H1 (cell line): ENCODE results near the gene PCNX1. TPM values are rescaled to one million over a fixed set of nuclear protein-coding genes. Genes with fewer than 3 reads are reported as not detected.

Experiments used
- CTCF ChIA-PET: fragments of 300-600 bp; sonication (Branson Sonifier 250); formaldehyde crosslinking; loops from one replicate; lab custom pipeline; 2021; ENCODE audit not compliant: partially characterized antibody; lab: Charles Lee
- POLR2A ChIA-PET: fragments of 300-600 bp; sonication (Branson Sonifier 250); formaldehyde crosslinking; loops from one replicate; lab custom pipeline; 2021; ENCODE audit warnings: inconsistent platforms; ENCODE audit not compliant: partially characterized antibody; lab: Charles Lee
- DNase-seq, 2 experiments: peaks; one replicate each; pipeline versions ENCODE4 v3.0.0 to v3.0.0-alpha.2; 2010 to 2022; ENCODE audit warnings: low spot score in 2 of 2, low read depth in 1 of 2, mixed read lengths in 1 of 2
- FAIRE-seq: peaks from 2 replicates; lab custom pipeline; 2011; peaks lifted over from hg19 to GRCh38; lab: Jason Lieb, UNC
- H2AFZ ChIP-seq: 2 replicates; pipeline ENCODE4 v1.8.1; 2012; ENCODE audit warnings: low read length, inconsistent platforms
- H2AK5ac ChIP-seq: 2 replicates; pipeline ENCODE4 v1.6.1; 2013; ENCODE audit warnings: low read depth, low read length
- H2BK120ac ChIP-seq: replicated peaks from 2 replicates; pipeline ENCODE3; 2013; ENCODE audit warnings: low read depth, low read length, inconsistent platforms
- H2BK12ac ChIP-seq: 2 replicates; pipeline ENCODE4 v1.6.1; 2013; ENCODE audit warnings: low read depth, low read length
- H2BK15ac ChIP-seq: 2 replicates; pipeline ENCODE4 v1.6.1; 2013; ENCODE audit warnings: low read length
- H2BK20ac ChIP-seq: 2 replicates; pipeline ENCODE4 v1.6.1; 2013; ENCODE audit warnings: low read length
- H2BK5ac ChIP-seq: 2 replicates; pipeline ENCODE4 v1.6.1; 2013; ENCODE audit warnings: low read depth, low read length
- H3K14ac ChIP-seq: 2 replicates; pipeline ENCODE4 v1.6.1; 2013; ENCODE audit warnings: inconsistent platforms; ENCODE audit not compliant: insufficient read length
- H3K18ac ChIP-seq: 2 replicates; pipeline ENCODE4 v1.6.1; 2013; ENCODE audit warnings: low read length; ENCODE audit errors: extremely low read depth
- H3K23ac ChIP-seq: 2 replicates; pipeline ENCODE4 v1.6.1; 2013; ENCODE audit warnings: inconsistent platforms; ENCODE audit not compliant: insufficient read length
- H3K23me2 ChIP-seq: 2 replicates; pipeline ENCODE4 v1.6.1; 2013; ENCODE audit warnings: low read depth, low read length
- H3K27ac ChIP-seq: 2 replicates; pipeline ENCODE4 v1.6.1; 2011; ENCODE audit warnings: low read depth, low read length, inconsistent platforms
- H3K27me3 ChIP-seq, 4 experiments: replicated peaks in 1 of 4; 1 replicate in 1 of 4; 2 replicates in 3 of 4; pipeline versions ENCODE4 v1.6.1 to v1.8.1; 2011 to 2013; ENCODE audit warnings: low read length in 3 of 4, mild to moderate bottlenecking in 3 of 4, inconsistent platforms in 2 of 4, mixed read lengths in 2 of 4, moderate library complexity in 1 of 4; ENCODE audit not compliant: control insufficient read depth in 3 of 4, insufficient read depth in 3 of 4; ENCODE audit errors: extremely low read depth in 1 of 4
- H3K36me3 ChIP-seq, 4 experiments: 2 replicates each; pipeline versions ENCODE4 v1.6.1 to v1.8.1; 2011 to 2013; ENCODE audit warnings: mild to moderate bottlenecking in 4 of 4, low read length in 3 of 4, moderate library complexity in 2 of 4, control low read depth in 1 of 4, inconsistent platforms in 1 of 4; ENCODE audit not compliant: insufficient read depth in 4 of 4, control insufficient read depth in 2 of 4
- H3K4ac ChIP-seq: replicated peaks from 2 replicates; pipeline ENCODE3; 2013; ENCODE audit warnings: low read length, low read depth, mixed read lengths, inconsistent platforms; ENCODE audit not compliant: insufficient read length
- H3K4me1 ChIP-seq, 4 experiments: replicated peaks in 1 of 4; 1 replicate in 1 of 4; 2 replicates in 3 of 4; pipeline versions ENCODE4 v1.6.1 to v1.8.1; 2011 to 2013; ENCODE audit warnings: low read length in 3 of 4, inconsistent platforms in 2 of 4, mixed read lengths in 1 of 4; ENCODE audit not compliant: insufficient read depth in 4 of 4, control insufficient read depth in 3 of 4
- H3K4me2 ChIP-seq, 2 experiments: 2 replicates each; pipeline versions ENCODE4 v1.6.1 to v1.8.1; 2011 to 2013; ENCODE audit warnings: low read depth in 2 of 2, low read length in 2 of 2, control low read depth in 1 of 2, inconsistent platforms in 1 of 2, mild to moderate bottlenecking in 1 of 2; ENCODE audit not compliant: insufficient read depth in 1 of 2
- H3K4me3 ChIP-seq, 4 experiments: fragments of 200-600, 300-600 bp in 1 of 4; sonication (generic), shearing (Covaris generic), sonication (Bioruptor Twin) in 1 of 4; 2 replicates each; pipeline versions ENCODE4 v1.5.1 to v1.8.1; 2011 to 2016; ENCODE audit warnings: low read length in 4 of 4, low read depth in 3 of 4, control low read depth in 2 of 4, inconsistent platforms in 2 of 4, mild to moderate bottlenecking in 2 of 4, mixed read lengths in 1 of 4, moderate library complexity in 1 of 4; ENCODE audit not compliant: insufficient read depth in 2 of 4; ENCODE audit errors: extremely low read depth in 1 of 4
- H3K56ac ChIP-seq: replicated peaks from 2 replicates; pipeline ENCODE3; 2013; ENCODE audit warnings: low read depth, mild to moderate bottlenecking, mixed read lengths, low read length, inconsistent platforms; ENCODE audit not compliant: insufficient read length
- H3K79me1 ChIP-seq: 2 replicates; pipeline ENCODE4 v1.6.1; 2013; ENCODE audit warnings: low read depth, low read length, control low read depth
- H3K79me2 ChIP-seq, 2 experiments: 2 replicates each; pipeline versions ENCODE4 v1.6.1 to v1.8.1; 2012 to 2013; ENCODE audit warnings: low read length in 2 of 2, mild to moderate bottlenecking in 2 of 2, inconsistent platforms in 1 of 2; ENCODE audit not compliant: insufficient read depth in 2 of 2, control insufficient read depth in 1 of 2
- H3K9ac ChIP-seq, 4 experiments: replicated peaks in 1 of 4; 1 replicate in 1 of 4; 2 replicates in 3 of 4; pipeline versions ENCODE4 v1.6.1 to v1.8.1; 2011 to 2013; ENCODE audit warnings: low read depth in 3 of 4, low read length in 3 of 4, control low read depth in 2 of 4, mild to moderate bottlenecking in 2 of 4, moderate library complexity in 2 of 4, inconsistent platforms in 1 of 4; ENCODE audit errors: extremely low read depth in 1 of 4
- H3K9me3 ChIP-seq, 2 experiments: 2 replicates each; pipeline versions ENCODE4 v1.6.1 to v1.8.1; 2012 to 2013; ENCODE audit warnings: mild to moderate bottlenecking in 2 of 2, moderate library complexity in 2 of 2, control low read depth in 1 of 2, inconsistent platforms in 1 of 2, low read depth in 1 of 2, low read length in 1 of 2, mixed read lengths in 1 of 2; ENCODE audit not compliant: insufficient read depth in 2 of 2
- H4K20me1 ChIP-seq, 2 experiments: replicated peaks in 1 of 2; 2 replicates each; pipeline versions ENCODE3 to v1.8.1; 2011 to 2013; ENCODE audit warnings: inconsistent platforms in 2 of 2, low read length in 2 of 2, mild to moderate bottlenecking in 1 of 2; ENCODE audit not compliant: insufficient read depth in 2 of 2, control insufficient read depth in 1 of 2
- H4K5ac ChIP-seq: 2 replicates; pipeline ENCODE4 v1.6.1; 2013; ENCODE audit warnings: low read length, low read depth, mixed read lengths, inconsistent platforms; ENCODE audit not compliant: insufficient read length
- H4K8ac ChIP-seq: 2 replicates; pipeline ENCODE4 v1.8.0; 2013; ENCODE audit warnings: mild to moderate bottlenecking, moderate library complexity, low read length, inconsistent platforms; ENCODE audit not compliant: insufficient read depth; ENCODE audit errors: extremely low read depth
- H4K91ac ChIP-seq: replicated peaks from 2 replicates; pipeline ENCODE3; 2013; ENCODE audit warnings: low read length, mixed read lengths, inconsistent platforms; ENCODE audit not compliant: insufficient read length
- GTF2F1 ChIP-seq: IDR thresholded peaks from 2 replicates; pipeline ENCODE4 v1.6.1; 2012; ENCODE audit warnings: low read depth, low read length, improper control_type of control experiment, borderline replicate concordance
- MAFK ChIP-seq: IDR thresholded peaks from 2 replicates; pipeline ENCODE4 v1.6.1; 2012; ENCODE audit warnings: low read depth, mild to moderate bottlenecking, improper control_type of control experiment, low read length
- NRF1 ChIP-seq: IDR thresholded peaks from 2 replicates; pipeline ENCODE4 v1.6.1; 2011; ENCODE audit warnings: mild to moderate bottlenecking, low read depth, low read length, improper control_type of control experiment
- RAD21 ChIP-seq, 2 experiments: IDR thresholded peaks in 1 of 2; conservative IDR thresholded peaks in 1 of 2; 2 replicates each; pipeline ENCODE4 v1.6.1; 2011; ENCODE audit warnings: low read depth in 2 of 2, low read length in 2 of 2, improper control_type of control experiment in 1 of 2, inconsistent platforms in 1 of 2, mild to moderate bottlenecking in 1 of 2, moderate library complexity in 1 of 2
- RFX5 ChIP-seq: IDR thresholded peaks from 2 replicates; pipeline ENCODE4 v1.6.1; 2011; ENCODE audit warnings: low read depth, low read length, improper control_type of control experiment, borderline replicate concordance
- SP4 ChIP-seq: IDR thresholded peaks from 2 replicates; pipeline ENCODE4 v1.6.1; 2012; ENCODE audit warnings: low read length, inconsistent platforms
- YY1 ChIP-seq: IDR thresholded peaks from 2 replicates; pipeline ENCODE4 v1.6.1; 2011; ENCODE audit warnings: low read depth, mild to moderate bottlenecking, low read length
- WGBS, 2 experiments: shearing (Covaris generic) in 1 of 2; methylation state at CpG; one replicate each; pipeline versions ENCODE4 v1.1.6 to v1.1.7; 2013 to 2015; ENCODE audit warnings: low lambda C conversion rate in 2 of 2, mixed read lengths in 2 of 2, inconsistent platforms in 1 of 2, low coverage in 1 of 2, missing lambda C conversion rate in 1 of 2; ENCODE audit not compliant: insufficient replicate concordance in 2 of 2, insufficient coverage in 1 of 2, insufficient read length in 1 of 2; ENCODE audit errors: extremely low coverage in 1 of 2, missing lambda C conversion rate in 1 of 2; 5-methylcytosine and 5-hydroxymethylcytosine counted together
- polyA plus RNA-seq, 7 experiments: library from polyadenylated mRNA; depleted of rRNA in 3 of 7; stranded (reverse) in 5 of 7; unstranded in 2 of 7; fragments of >200 nt in 5 of 7; fragments of 200-250 nt in 2 of 7; gene quantifications; 1 replicate in 5 of 7; 2 replicates in 1 of 7; 4 replicates in 1 of 7; pipeline versions ENCODE4 v1.2.1 to v1.2.3, GENCODE V29; 2011 to 2013; ENCODE audit warnings: missing spikeins in 2 of 7, mixed read lengths in 2 of 7
- total RNA-seq: library from RNA; stranded (reverse); fragmentation: NEBNext Ultra II Directional; extraction: Animal tissue kit (Norgen Biotek cat#: 25700); gene quantifications from 2 replicates; pipeline ENCODE4 v1.2.1, GENCODE V29; 2021
- TF ChIP-seq, protein P1 (sequence below), 3 experiments: IDR thresholded peaks; 1 replicate in 2 of 3; 2 replicates in 1 of 3; pipeline versions ENCODE4 v1.5.1 to v1.6.1; 2011; ENCODE audit warnings: low read length in 3 of 3, mild to moderate bottlenecking in 3 of 3, inconsistent platforms in 2 of 3, low read depth in 1 of 3, moderate library complexity in 1 of 3; ENCODE audit not compliant: insufficient read depth in 1 of 3; ENCODE audit errors: control extremely low read depth in 1 of 3

The PCNX1 gene
- total and polyA plus RNA-seq, 2 of the 8 experiments (the other 6 are each of a cell fraction or from before 2014, with no cell fraction given), result 37.7 to 53.2 TPM

GRCh38 chr14:70873627-70874026, 33.6 kb upstream of the PCNX1 start:
- 91% methylated on average over 4 of the region's 4 CpGs; no CpG with 5 or more reads in 1 of the 2 experiments for WGBS, 2 experiments
- Histone ChIP-seq H2BK5ac (no peak overlapping the region), H3K4me2 (no peak overlapping the region), H3K9me3 (peaks cover 16 to 17% of the 10 kb centered on the region in 2 experiments), H4K91ac (no peak overlapping the region), H3K23ac (no peak overlapping the region), H3K4me3 (no peak overlapping the region), H3K79me1 (no peaks in the 10 kb centered on the region; the same call in 1 of the 2 replicates), H3K4me1 (peaks cover 0 to 4% (median 1%) of the 10 kb centered on the region in 4 experiments; a peak in 3 of 7 replicates), H3K56ac (no peak overlapping the region), H3K14ac (no peak overlapping the region), H2AFZ (no peak overlapping the region; the same call in 1 of the 2 replicates), H2BK120ac (no peak overlapping the region), H3K23me2 (no peaks in the 10 kb centered on the region), H4K5ac (no peak overlapping the region), H2AK5ac (no peak overlapping the region), H3K18ac (no peak overlapping the region), H3K36me3 (no peaks in the 10 kb centered on the region), H2BK20ac (no peak overlapping the region), H3K27ac (no peak overlapping the region), H3K79me2 (no peaks in the 10 kb centered on the region), H3K9ac (no peak overlapping the region), H2BK12ac (no peak overlapping the region), H3K27me3 (no peaks in the 10 kb centered on the region), H4K20me1 (no peaks in the 10 kb centered on the region), H2BK15ac (no peak overlapping the region), H4K8ac (no peak overlapping the region), H3K4ac (no peak overlapping the region)
- TF ChIP-seq NRF1 (no peak), SP4 (no peak), RFX5 (no peak), YY1 (no peak), MAFK (no peak), GTF2F1 (no peak), RAD21 (IDR thresholded peaks at IDR 0.05 in 1 of 2, conservative IDR thresholded peaks at IDR 0.05 in 1 of 2; ENCODE audit: low read depth in 2 of 2, low read length in 2 of 2) (peak in 1 of 2 experiments; percentile 16; a peak in 2 of 4 replicates)
- TF ChIP-seq, protein P1, sequence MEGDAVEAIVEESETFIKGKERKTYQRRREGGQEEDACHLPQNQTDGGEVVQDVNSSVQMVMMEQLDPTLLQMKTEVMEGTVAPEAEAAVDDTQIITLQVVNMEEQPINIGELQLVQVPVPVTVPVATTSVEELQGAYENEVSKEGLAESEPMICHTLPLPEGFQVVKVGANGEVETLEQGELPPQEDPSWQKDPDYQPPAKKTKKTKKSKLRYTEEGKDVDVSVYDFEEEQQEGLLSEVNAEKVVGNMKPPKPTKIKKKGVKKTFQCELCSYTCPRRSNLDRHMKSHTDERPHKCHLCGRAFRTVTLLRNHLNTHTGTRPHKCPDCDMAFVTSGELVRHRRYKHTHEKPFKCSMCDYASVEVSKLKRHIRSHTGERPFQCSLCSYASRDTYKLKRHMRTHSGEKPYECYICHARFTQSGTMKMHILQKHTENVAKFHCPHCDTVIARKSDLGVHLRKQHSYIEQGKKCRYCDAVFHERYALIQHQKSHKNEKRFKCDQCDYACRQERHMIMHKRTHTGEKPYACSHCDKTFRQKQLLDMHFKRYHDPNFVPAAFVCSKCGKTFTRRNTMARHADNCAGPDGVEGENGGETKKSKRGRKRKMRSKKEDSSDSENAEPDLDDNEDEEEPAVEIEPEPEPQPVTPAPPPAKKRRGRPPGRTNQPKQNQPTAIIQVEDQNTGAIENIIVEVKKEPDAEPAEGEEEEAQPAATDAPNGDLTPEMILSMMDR (IDR thresholded peaks at IDR 0.05; ENCODE audit: control extremely low read depth in 1 of 3, insufficient read depth in 1 of 3, low read depth in 1 of 3, low read length in 3 of 3), result peak in 2 of 3 experiments; percentile 4 to 8; a peak in 1 of 4 replicates
- POLR2A ChIA-PET, result no interaction called here
- no peak for FAIRE-seq
- DNase-seq, result no peak
- CTCF ChIA-PET, result interaction anchor here (0.6 to 2.6 kb wide), 3 partner anchors 14 to 32 kb away, joined by 3 to 8 read pairs (median 7); no protein-coding TSS in a partner anchor
